Mesenchymal stem cell (in vitro differentiated cells and primary cell): Measurements from ENCODE around the gene ARHGDIG. TPM values are rescaled to one million over a fixed set of nuclear protein-coding genes. Genes with fewer than 3 reads are reported as not detected.

Experiments used
- DNase-seq: peaks from one replicate; pipeline ENCODE4 v3.0.0-alpha.2; 2013
- H2AFZ ChIP-seq: one replicate; pipeline ENCODE4 v1.6.1; 2013; ENCODE audit warnings: low read depth, mild to moderate bottlenecking, control low read depth, inconsistent platforms, low read length, moderate library complexity
- H2AK5ac ChIP-seq: 2 replicates; pipeline ENCODE4 v1.6.1; 2013; ENCODE audit warnings: low read length, moderate library complexity, mild to moderate bottlenecking, inconsistent platforms; ENCODE audit not compliant: severe bottlenecking
- H2BK120ac ChIP-seq: one replicate; pipeline ENCODE4 v1.6.1; 2013; ENCODE audit warnings: low read depth, mild to moderate bottlenecking, inconsistent platforms, low read length, moderate library complexity
- H2BK12ac ChIP-seq, 2 experiments: one replicate each; pipeline ENCODE4 v1.6.1; 2013; ENCODE audit warnings: inconsistent platforms in 2 of 2, low read length in 2 of 2, mild to moderate bottlenecking in 2 of 2, moderate library complexity in 2 of 2, control low read depth in 1 of 2
- H2BK15ac ChIP-seq: one replicate; pipeline ENCODE4 v1.6.1; 2013; ENCODE audit warnings: mild to moderate bottlenecking, low read depth, inconsistent platforms; ENCODE audit not compliant: poor library complexity, severe bottlenecking
- H2BK5ac ChIP-seq: 2 replicates; pipeline ENCODE4 v1.6.1; 2013; ENCODE audit warnings: low read depth, mild to moderate bottlenecking, low read length, control low read depth, inconsistent platforms; ENCODE audit not compliant: poor library complexity, severe bottlenecking
- H3K14ac ChIP-seq, 2 experiments: one replicate each; pipeline ENCODE4 v1.6.1; 2013; ENCODE audit warnings: inconsistent platforms in 2 of 2, low read length in 2 of 2, control low read depth in 1 of 2, mild to moderate bottlenecking in 1 of 2, moderate library complexity in 1 of 2
- H3K18ac ChIP-seq, 2 experiments: one replicate each; pipeline ENCODE4 v1.6.1; 2013; ENCODE audit warnings: inconsistent platforms in 2 of 2, low read length in 2 of 2, control low read depth in 1 of 2, low read depth in 1 of 2, mild to moderate bottlenecking in 1 of 2
- H3K23ac ChIP-seq, 2 experiments: one replicate each; pipeline ENCODE4 v1.6.1; 2013; ENCODE audit warnings: inconsistent platforms in 2 of 2, low read length in 2 of 2, mild to moderate bottlenecking in 2 of 2, moderate library complexity in 2 of 2, control low read depth in 1 of 2
- H3K27ac ChIP-seq: 2 replicates; pipeline ENCODE4 v1.5.1; 2013; ENCODE audit warnings: mild to moderate bottlenecking, moderate library complexity, low read length, control low read depth, inconsistent platforms; ENCODE audit not compliant: poor library complexity, severe bottlenecking
- H3K27me3 ChIP-seq, 2 experiments: 2 replicates each; pipeline versions ENCODE4 v1.6.1 to v1.7.0; 2013; ENCODE audit warnings: low read length in 2 of 2, mild to moderate bottlenecking in 2 of 2, moderate library complexity in 2 of 2, control low read depth in 1 of 2, inconsistent platforms in 1 of 2; ENCODE audit not compliant: control insufficient read depth in 1 of 2, insufficient read depth in 1 of 2
- H3K36me3 ChIP-seq, 2 experiments: 2 replicates each; pipeline versions ENCODE4 v1.6.1 to v1.7.0; 2013; ENCODE audit warnings: low read length in 2 of 2, control low read depth in 1 of 2, inconsistent platforms in 1 of 2, low read depth in 1 of 2, mild to moderate bottlenecking in 1 of 2; ENCODE audit not compliant: insufficient read depth in 2 of 2, control insufficient read depth in 1 of 2
- H3K4ac ChIP-seq, 2 experiments: one replicate each; pipeline ENCODE4 v1.6.1; 2013; ENCODE audit warnings: inconsistent platforms in 2 of 2, low read length in 2 of 2, mild to moderate bottlenecking in 2 of 2, moderate library complexity in 2 of 2, control low read depth in 1 of 2, low read depth in 1 of 2
- H3K4me1 ChIP-seq: 2 replicates; pipeline ENCODE4 v1.6.1; 2013; ENCODE audit warnings: low read depth, low read length, control low read depth; ENCODE audit not compliant: control insufficient read depth, insufficient read depth
- H3K4me2 ChIP-seq: 2 replicates; pipeline ENCODE4 v1.6.1; 2013; ENCODE audit warnings: low read length, mild to moderate bottlenecking, inconsistent platforms; ENCODE audit not compliant: poor library complexity, severe bottlenecking
- H3K4me3 ChIP-seq, 2 experiments: 2 replicates each; pipeline versions ENCODE4 v1.5.1 to v1.7.0; 2013; ENCODE audit warnings: low read length in 2 of 2, mild to moderate bottlenecking in 2 of 2, control low read depth in 1 of 2, low read depth in 1 of 2; ENCODE audit not compliant: insufficient read depth in 1 of 2
- H3K79me1 ChIP-seq: replicated peaks from 2 replicates; pipeline ENCODE4 v1.6.1; 2013; ENCODE audit warnings: mild to moderate bottlenecking, control low read depth, low read length, inconsistent platforms; ENCODE audit not compliant: poor library complexity, severe bottlenecking
- H3K9ac ChIP-seq: 2 replicates; pipeline ENCODE4 v1.7.0; 2013; ENCODE audit warnings: mild to moderate bottlenecking, low read length, moderate library complexity
- H3K9me3 ChIP-seq: 2 replicates; pipeline ENCODE4 v1.7.0; 2013; ENCODE audit warnings: mild to moderate bottlenecking, low read length; ENCODE audit not compliant: control insufficient read depth
- H4K8ac ChIP-seq: one replicate; pipeline ENCODE4 v1.6.1; 2013; ENCODE audit warnings: inconsistent platforms, mild to moderate bottlenecking, low read length, moderate library complexity
- H4K91ac ChIP-seq: one replicate; pipeline ENCODE4 v1.6.1; 2013; ENCODE audit warnings: mild to moderate bottlenecking, low read length, inconsistent platforms
- WGBS: methylation state at CpG from one replicate; pipeline ENCODE4 v1.1.7; 2013; ENCODE audit warnings: mixed read lengths; 5-methylcytosine and 5-hydroxymethylcytosine counted together
- polyA plus RNA-seq, 2 experiments: library from polyadenylated mRNA; stranded (reverse); fragments of 200-250 nt; gene quantifications; one replicate each; pipeline ENCODE4 v1.2.3, GENCODE V29; 2013

Gene ARHGDIG
- polyA plus RNA-seq (2013, experiment 1 of 2): 0.11 TPM
- 0.19 TPM for polyA plus RNA-seq (2013, experiment 2 of 2)

GRCh38 chr16:280552-280951 is at the start of gene ARHGDIG:
Gene ARHGDIG, plus strand, starts transcription at chr16:280591. Its CDS starts 90 bp downstream, at chr16:280681.
- H4K91ac ChIP-seq: no peak within 1 kb of the TSS
- no peak within 1 kb of the TSS for H2BK5ac ChIP-seq
- peaks cover 19% of the 10 kb centered on the region for H3K4me1 ChIP-seq
- H3K9me3 ChIP-seq: no peaks in the 10 kb centered on the region
- H4K8ac ChIP-seq: peak within 1 kb of the TSS; percentile 64
- no peak within 1 kb of the TSS for H2BK12ac ChIP-seq
- H3K79me1 ChIP-seq: no peaks in the 10 kb centered on the region
- H2BK120ac ChIP-seq: no peak within 1 kb of the TSS
- H3K18ac ChIP-seq: no peak within 1 kb of the TSS
- H3K14ac ChIP-seq: no peak within 1 kb of the TSS
- H3K4me3 ChIP-seq: peak within 1 kb of the TSS in 1 of 2 experiments; percentile 47
- no peak within 1 kb of the TSS for H2AK5ac ChIP-seq
- H3K23ac ChIP-seq: peak within 1 kb of the TSS in 1 of 2 experiments; percentile 29
- H2BK15ac ChIP-seq: peak within 1 kb of the TSS; percentile 90
- H3K9ac ChIP-seq: no peak within 1 kb of the TSS
- no peak within 1 kb of the TSS for H2AFZ ChIP-seq
- H3K27me3 ChIP-seq: peaks cover 33 to 37% of the 10 kb centered on the region in 2 experiments
- no peak within 1 kb of the TSS for H3K4ac ChIP-seq
- H3K4me2 ChIP-seq: peak within 1 kb of the TSS; percentile 71
- 1% methylated on average over 10 of the region's 54 CpGs for WGBS
- no peak for DNase-seq
- peaks cover 0 to 13% of the 10 kb centered on the region in 2 experiments for H3K36me3 ChIP-seq
- no peak within 1 kb of the TSS for H3K27ac ChIP-seq

DNA sequence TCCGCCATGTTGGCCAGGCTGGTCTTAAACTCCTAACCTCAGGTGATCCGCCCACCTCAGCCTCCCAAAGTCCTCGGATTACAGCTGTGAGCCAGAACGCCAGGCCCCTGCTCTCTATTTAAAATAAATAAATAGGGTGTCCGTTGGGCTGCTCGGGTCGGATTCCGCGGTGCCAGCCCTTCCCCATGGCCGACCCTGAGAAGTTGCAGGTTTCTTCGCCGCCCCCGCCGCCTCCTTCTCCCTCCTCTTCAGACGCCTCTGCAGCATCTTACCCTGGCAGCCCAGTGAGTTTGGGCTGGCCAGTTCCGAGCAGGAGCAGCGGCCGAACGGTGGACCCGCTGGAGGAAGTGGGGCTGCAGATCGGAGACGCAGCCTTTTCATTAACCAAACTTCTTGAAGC is 49.4 kb upstream of the ARHGDIG start:
- peaks cover 6 to 16% of the 10 kb centered on the region in 2 experiments for H3K36me3 ChIP-seq
- H3K27me3 ChIP-seq: no peaks in the 10 kb centered on the region
- no peak overlapping the region for H3K14ac ChIP-seq
- H3K4me1 ChIP-seq: peaks cover 3% of the 10 kb centered on the region
- no peak overlapping the region for H3K18ac ChIP-seq
- H2AK5ac ChIP-seq: no peak overlapping the region
- no peak overlapping the region for H4K91ac ChIP-seq
- no peak overlapping the region for H3K23ac ChIP-seq
- H3K4ac ChIP-seq: no peak overlapping the region
- H4K8ac ChIP-seq: no peak overlapping the region
- H2AFZ ChIP-seq: no peak overlapping the region
- peak overlapping the region; percentile 56 for H2BK15ac ChIP-seq
- 94% methylated on average over 22 of the region's 22 CpGs for WGBS
- H2BK120ac ChIP-seq: no peak overlapping the region
- no peak overlapping the region for H3K4me3 ChIP-seq
- no peak overlapping the region for H2BK12ac ChIP-seq
- H3K9ac ChIP-seq: no peak overlapping the region
- no peak overlapping the region for H3K4me2 ChIP-seq
- H3K27ac ChIP-seq: no peak overlapping the region
- H3K9me3 ChIP-seq: no peaks in the 10 kb centered on the region
- H2BK5ac ChIP-seq: no peak overlapping the region
- peaks cover under 1% of the 10 kb centered on the region for H3K79me1 ChIP-seq
- no peak for DNase-seq

- under 1% methylated on average over 82 of the region's 85 CpGs for WGBS
- peak within 1 kb of the TSS; percentile 47 for H2BK5ac ChIP-seq
- peaks cover 3 to 4% of the 10 kb centered on the region in 2 experiments for H3K36me3 ChIP-seq
- H3K4me3 ChIP-seq: peak within 1 kb of the TSS; percentile 76 to 100
- peak within 1 kb of the TSS; percentile 86 to 100 for H3K18ac ChIP-seq
- H2AFZ ChIP-seq: peak within 1 kb of the TSS; percentile 99
- H3K79me1 ChIP-seq: peaks cover 8% of the 10 kb centered on the region
- no peak within 1 kb of the TSS for H2BK120ac ChIP-seq
- no peaks in the 10 kb centered on the region for H3K9me3 ChIP-seq
- peak within 1 kb of the TSS; percentile 100 for H3K9ac ChIP-seq
- H3K4me1 ChIP-seq: peaks cover 1% of the 10 kb centered on the region
- peak within 1 kb of the TSS; percentile 66 for H4K8ac ChIP-seq
- DNase-seq: peak; percentile 93
- H3K23ac ChIP-seq: peak within 1 kb of the TSS; percentile 1 to 14
- no peak within 1 kb of the TSS for H2AK5ac ChIP-seq
- no peaks in the 10 kb centered on the region for H3K27me3 ChIP-seq
- H3K14ac ChIP-seq: peak within 1 kb of the TSS in 1 of 2 experiments; percentile 99
- no peak within 1 kb of the TSS for H2BK15ac ChIP-seq
- H3K4ac ChIP-seq: peak within 1 kb of the TSS; percentile 67 to 92
- H4K91ac ChIP-seq: peak within 1 kb of the TSS; percentile 82
- peak within 1 kb of the TSS; percentile 93 for H3K4me2 ChIP-seq
- peak within 1 kb of the TSS; percentile 42 to 97 for H2BK12ac ChIP-seq
- peak within 1 kb of the TSS; percentile 84 for H3K27ac ChIP-seq
These were observed 45.7 kb upstream of the ARHGDIG start, which contains the start of gene FAM234A for GRCh38 chr16:234468-235305. Gene FAM234A, plus strand, starts transcription at chr16:234821. Its CDS starts 19,593 bp downstream, at chr16:254414.

DNA sequence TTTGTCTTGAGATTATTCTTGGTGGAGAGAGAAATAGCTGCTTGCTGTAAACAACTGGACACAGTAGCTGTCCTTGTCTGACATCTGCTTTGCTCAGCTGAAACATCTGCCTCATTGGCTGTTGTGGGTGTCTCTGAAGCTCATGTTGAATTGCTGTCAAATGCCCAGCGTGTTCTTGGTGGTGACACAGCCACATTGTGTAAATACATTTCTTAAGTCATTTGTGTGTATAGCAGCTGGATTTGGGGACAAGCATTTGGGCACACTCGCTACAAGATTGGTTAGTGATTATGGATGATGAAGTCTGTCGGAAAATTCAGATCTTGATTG is 40.5 kb upstream of the ARHGDIG start:
- no peak overlapping the region for H3K18ac ChIP-seq

More for the DNA sequence above, 40.5 kb upstream of the ARHGDIG start:
- H3K27me3 ChIP-seq: no peaks in the 10 kb centered on the region
- H2BK5ac ChIP-seq: no peak overlapping the region
- H3K9ac ChIP-seq: no peak overlapping the region
- H3K23ac ChIP-seq: no peak overlapping the region
- no peak overlapping the region for H3K4me2 ChIP-seq
- no peak overlapping the region for H4K91ac ChIP-seq
- no peak overlapping the region for H2BK12ac ChIP-seq
- no peak overlapping the region for H4K8ac ChIP-seq
- no peak overlapping the region for H3K14ac ChIP-seq
- H2AFZ ChIP-seq: no peak overlapping the region
- DNase-seq: peak; percentile 62
- no peak overlapping the region for H2BK15ac ChIP-seq
- 76% methylated on average over 3 of the region's 3 CpGs for WGBS
- H3K9me3 ChIP-seq: no peaks in the 10 kb centered on the region
- no peak overlapping the region for H3K27ac ChIP-seq
- H3K36me3 ChIP-seq: peaks cover 3 to 7% of the 10 kb centered on the region in 2 experiments
- no peak overlapping the region for H2AK5ac ChIP-seq
- H3K4ac ChIP-seq: no peak overlapping the region
- no peak overlapping the region for H2BK120ac ChIP-seq
- peaks cover 26% of the 10 kb centered on the region for H3K79me1 ChIP-seq
- no peak overlapping the region for H3K4me3 ChIP-seq
- H3K4me1 ChIP-seq: peaks cover 3% of the 10 kb centered on the region
